Adipocyte (in vitro differentiated cells): ENCODE data around the gene TNXB.
A peak's percentile ranks its signal among the peaks of the same experiment; 100 is the strongest.

Source experiments
- DNase-seq: peaks from one replicate; pipeline ENCODE4 v3.0.0-alpha.2; 2015; ENCODE audit warnings: low read depth
- H3K27me3 ChIP-seq: replicated peaks from 2 replicates; pipeline ENCODE4 v1.7.0; 2013; ENCODE audit warnings: mild to moderate bottlenecking, low read length, moderate library complexity; ENCODE audit not compliant: control insufficient read depth, insufficient read depth
- H3K36me3 ChIP-seq: 2 replicates; pipeline ENCODE4 v1.7.0; 2013; ENCODE audit warnings: low read length, mild to moderate bottlenecking, moderate library complexity; ENCODE audit not compliant: control insufficient read depth, insufficient read depth, severe bottlenecking
- H3K4me1 ChIP-seq: 2 replicates; pipeline ENCODE4 v1.7.0; 2013; ENCODE audit warnings: mild to moderate bottlenecking, low read length, moderate library complexity; ENCODE audit not compliant: control insufficient read depth, insufficient read depth
- H3K4me3 ChIP-seq: 2 replicates; pipeline ENCODE4 v1.7.0; 2013; ENCODE audit warnings: mild to moderate bottlenecking, low read length, moderate library complexity
- H3K9ac ChIP-seq: 2 replicates; pipeline ENCODE4 v1.7.0; 2013; ENCODE audit warnings: mild to moderate bottlenecking, low read length, moderate library complexity
- H3K9me3 ChIP-seq: 2 replicates; pipeline ENCODE4 v1.7.0; 2013; ENCODE audit warnings: mild to moderate bottlenecking, low read length, moderate library complexity; ENCODE audit not compliant: control insufficient read depth

TNXB gene

GRCh38 chr6:32131439-32131948, 22.4 kb upstream of the TNXB start:
- H3K4me1 ChIP-seq, result peaks cover 22% of the 10 kb centered on the region
- DNase-seq, result no peak
- H3K36me3 ChIP-seq, result no peaks in the 10 kb centered on the region
- no peak overlapping the region for H3K9ac ChIP-seq
- no peak overlapping the region for H3K4me3 ChIP-seq
- H3K27me3 ChIP-seq, result no peaks in the 10 kb centered on the region
- H3K9me3 ChIP-seq, result no peaks in the 10 kb centered on the region

GRCh38 chr6:32129297-32130088, 20.4 kb upstream of the TNXB start:
- Histone ChIP-seq H3K27me3 (no peaks in the 10 kb centered on the region), H3K36me3 (peaks cover 18% of the 10 kb centered on the region), H3K4me1 (peaks cover 22% of the 10 kb centered on the region), H3K4me3 (peak overlapping the region; percentile 99), H3K9ac (peak overlapping the region; percentile 85), H3K9me3 (no peaks in the 10 kb centered on the region)
- DNase-seq, result no peak

GRCh38 chr6:32128751-32129296, 19.7 kb upstream of the TNXB start:
- Histone ChIP-seq H3K4me3 (peak overlapping the region; percentile 99), H3K9ac (peak overlapping the region; percentile 85), H3K4me1 (peaks cover 22% of the 10 kb centered on the region), H3K36me3 (peaks cover 25% of the 10 kb centered on the region), H3K9me3 (no peaks in the 10 kb centered on the region), H3K27me3 (no peaks in the 10 kb centered on the region)
- no peak for DNase-seq

GRCh38 chr6:32127717-32128592, 18.8 kb upstream of the TNXB start, which contains the start of gene ATF6B:
Gene ATF6B (minus strand): TSS chr6:32128246. CDS start chr6:32128207, 39 bp downstream.
- H3K4me1 ChIP-seq, result peaks cover 22% of the 10 kb centered on the region
- H3K36me3 ChIP-seq, result peaks cover 33% of the 10 kb centered on the region
- peak; percentile 100 for DNase-seq
- H3K4me3 ChIP-seq, result peak within 1 kb of the TSS; percentile 99
- no peaks in the 10 kb centered on the region for H3K27me3 ChIP-seq
- peak within 1 kb of the TSS; percentile 100 for H3K9ac ChIP-seq
- H3K9me3 ChIP-seq, result no peaks in the 10 kb centered on the region

GRCh38 chr6:32127409-32127716, 18.2 kb upstream of the TNXB start:
- no peak for DNase-seq
- Histone ChIP-seq H3K36me3 (peaks cover 36% of the 10 kb centered on the region), H3K27me3 (no peaks in the 10 kb centered on the region), H3K4me3 (peak overlapping the region; percentile 99), H3K9ac (peak overlapping the region; percentile 100), H3K9me3 (no peaks in the 10 kb centered on the region), H3K4me1 (peaks cover 22% of the 10 kb centered on the region)

- Histone ChIP-seq H3K27me3 (no peaks in the 10 kb centered on the region), H3K9ac (peak overlapping the region; percentile 100), H3K4me1 (peaks cover 22% of the 10 kb centered on the region), H3K9me3 (no peaks in the 10 kb centered on the region), H3K4me3 (peak overlapping the region; percentile 99), H3K36me3 (peaks cover 39% of the 10 kb centered on the region)
- no peak for DNase-seq
Observed at GRCh38 chr6:32126880-32127279, 17.7 kb upstream of the TNXB start.

GRCh38 chr6:32123681-32124080, 14.5 kb upstream of the TNXB start:
- DNase-seq, result no peak
- Histone ChIP-seq H3K9me3 (no peaks in the 10 kb centered on the region), H3K4me1 (peaks cover 16% of the 10 kb centered on the region), H3K4me3 (no peak overlapping the region), H3K9ac (no peak overlapping the region), H3K36me3 (peaks cover 59% of the 10 kb centered on the region), H3K27me3 (no peaks in the 10 kb centered on the region)

- no peak for DNase-seq
- no peaks in the 10 kb centered on the region for H3K27me3 ChIP-seq
- H3K9ac ChIP-seq, result no peak overlapping the region
- H3K36me3 ChIP-seq, result peaks cover 79% of the 10 kb centered on the region
- H3K9me3 ChIP-seq, result no peaks in the 10 kb centered on the region
- peaks cover 4% of the 10 kb centered on the region for H3K4me1 ChIP-seq
- no peak overlapping the region for H3K4me3 ChIP-seq
Observed at GRCh38 chr6:32120573-32121059, 11.5 kb upstream of the TNXB start.

GRCh38 chr6:32118782-32119628, 9.9 kb upstream of the TNXB start:
- Histone ChIP-seq H3K9ac (peak overlapping the region; percentile 38), H3K4me1 (peaks cover 13% of the 10 kb centered on the region), H3K4me3 (no peak overlapping the region), H3K27me3 (no peaks in the 10 kb centered on the region), H3K9me3 (no peaks in the 10 kb centered on the region), H3K36me3 (peaks cover 67% of the 10 kb centered on the region)
- peak; percentile 94 for DNase-seq

- no peak for DNase-seq
- Histone ChIP-seq H3K4me1 (peaks cover 28% of the 10 kb centered on the region), H3K9me3 (no peaks in the 10 kb centered on the region), H3K4me3 (no peak overlapping the region), H3K27me3 (no peaks in the 10 kb centered on the region), H3K36me3 (peaks cover 55% of the 10 kb centered on the region), H3K9ac (no peak overlapping the region)
Observed at GRCh38 chr6:32117461-32117860, 8.3 kb upstream of the TNXB start.
